Mesenchymal stem cell (in vitro differentiated cells and primary cell): ENCODE results near the gene RBM19.

ENCODE experiments used
- DNase-seq: peaks from one replicate; pipeline ENCODE4 v3.0.0-alpha.2; 2013
- H2AFZ ChIP-seq: one replicate; pipeline ENCODE4 v1.6.1; 2013; ENCODE audit warnings: low read depth, mild to moderate bottlenecking, control low read depth, inconsistent platforms, low read length, moderate library complexity
- H2AK5ac ChIP-seq: 2 replicates; pipeline ENCODE4 v1.6.1; 2013; ENCODE audit warnings: low read length, moderate library complexity, mild to moderate bottlenecking, inconsistent platforms; ENCODE audit not compliant: severe bottlenecking
- H2BK120ac ChIP-seq: one replicate; pipeline ENCODE4 v1.6.1; 2013; ENCODE audit warnings: low read depth, mild to moderate bottlenecking, inconsistent platforms, low read length, moderate library complexity
- H2BK12ac ChIP-seq, 2 experiments: one replicate each; pipeline ENCODE4 v1.6.1; 2013; ENCODE audit warnings: inconsistent platforms in 2 of 2, low read length in 2 of 2, mild to moderate bottlenecking in 2 of 2, moderate library complexity in 2 of 2, control low read depth in 1 of 2
- H2BK15ac ChIP-seq: one replicate; pipeline ENCODE4 v1.6.1; 2013; ENCODE audit warnings: mild to moderate bottlenecking, low read depth, inconsistent platforms; ENCODE audit not compliant: poor library complexity, severe bottlenecking
- H2BK5ac ChIP-seq: 2 replicates; pipeline ENCODE4 v1.6.1; 2013; ENCODE audit warnings: low read depth, mild to moderate bottlenecking, low read length, control low read depth, inconsistent platforms; ENCODE audit not compliant: poor library complexity, severe bottlenecking
- H3K14ac ChIP-seq, 2 experiments: one replicate each; pipeline ENCODE4 v1.6.1; 2013; ENCODE audit warnings: inconsistent platforms in 2 of 2, low read length in 2 of 2, control low read depth in 1 of 2, mild to moderate bottlenecking in 1 of 2, moderate library complexity in 1 of 2
- H3K18ac ChIP-seq, 2 experiments: one replicate each; pipeline ENCODE4 v1.6.1; 2013; ENCODE audit warnings: inconsistent platforms in 2 of 2, low read length in 2 of 2, control low read depth in 1 of 2, low read depth in 1 of 2, mild to moderate bottlenecking in 1 of 2
- H3K23ac ChIP-seq, 2 experiments: one replicate each; pipeline ENCODE4 v1.6.1; 2013; ENCODE audit warnings: inconsistent platforms in 2 of 2, low read length in 2 of 2, mild to moderate bottlenecking in 2 of 2, moderate library complexity in 2 of 2, control low read depth in 1 of 2
- H3K27ac ChIP-seq: 2 replicates; pipeline ENCODE4 v1.5.1; 2013; ENCODE audit warnings: mild to moderate bottlenecking, moderate library complexity, low read length, control low read depth, inconsistent platforms; ENCODE audit not compliant: poor library complexity, severe bottlenecking
- H3K27me3 ChIP-seq, 2 experiments: 2 replicates each; pipeline versions ENCODE4 v1.6.1 to v1.7.0; 2013; ENCODE audit warnings: low read length in 2 of 2, mild to moderate bottlenecking in 2 of 2, moderate library complexity in 2 of 2, control low read depth in 1 of 2, inconsistent platforms in 1 of 2; ENCODE audit not compliant: control insufficient read depth in 1 of 2, insufficient read depth in 1 of 2
- H3K36me3 ChIP-seq, 2 experiments: 2 replicates each; pipeline versions ENCODE4 v1.6.1 to v1.7.0; 2013; ENCODE audit warnings: low read length in 2 of 2, control low read depth in 1 of 2, inconsistent platforms in 1 of 2, low read depth in 1 of 2, mild to moderate bottlenecking in 1 of 2; ENCODE audit not compliant: insufficient read depth in 2 of 2, control insufficient read depth in 1 of 2
- H3K4ac ChIP-seq, 2 experiments: one replicate each; pipeline ENCODE4 v1.6.1; 2013; ENCODE audit warnings: inconsistent platforms in 2 of 2, low read length in 2 of 2, mild to moderate bottlenecking in 2 of 2, moderate library complexity in 2 of 2, control low read depth in 1 of 2, low read depth in 1 of 2
- H3K4me1 ChIP-seq: 2 replicates; pipeline ENCODE4 v1.6.1; 2013; ENCODE audit warnings: low read depth, low read length, control low read depth; ENCODE audit not compliant: control insufficient read depth, insufficient read depth
- H3K4me2 ChIP-seq: 2 replicates; pipeline ENCODE4 v1.6.1; 2013; ENCODE audit warnings: low read length, mild to moderate bottlenecking, inconsistent platforms; ENCODE audit not compliant: poor library complexity, severe bottlenecking
- H3K4me3 ChIP-seq, 2 experiments: 2 replicates each; pipeline versions ENCODE4 v1.5.1 to v1.7.0; 2013; ENCODE audit warnings: low read length in 2 of 2, mild to moderate bottlenecking in 2 of 2, control low read depth in 1 of 2, low read depth in 1 of 2; ENCODE audit not compliant: insufficient read depth in 1 of 2
- H3K79me1 ChIP-seq: replicated peaks from 2 replicates; pipeline ENCODE4 v1.6.1; 2013; ENCODE audit warnings: mild to moderate bottlenecking, control low read depth, low read length, inconsistent platforms; ENCODE audit not compliant: poor library complexity, severe bottlenecking
- H3K9ac ChIP-seq: 2 replicates; pipeline ENCODE4 v1.7.0; 2013; ENCODE audit warnings: mild to moderate bottlenecking, low read length, moderate library complexity
- H3K9me3 ChIP-seq: 2 replicates; pipeline ENCODE4 v1.7.0; 2013; ENCODE audit warnings: mild to moderate bottlenecking, low read length; ENCODE audit not compliant: control insufficient read depth
- H4K8ac ChIP-seq: one replicate; pipeline ENCODE4 v1.6.1; 2013; ENCODE audit warnings: inconsistent platforms, mild to moderate bottlenecking, low read length, moderate library complexity
- H4K91ac ChIP-seq: one replicate; pipeline ENCODE4 v1.6.1; 2013; ENCODE audit warnings: mild to moderate bottlenecking, low read length, inconsistent platforms
- WGBS: methylation state at CpG from one replicate; pipeline ENCODE4 v1.1.7; 2013; ENCODE audit warnings: mixed read lengths; 5-methylcytosine and 5-hydroxymethylcytosine counted together

Gene RBM19

DNA sequence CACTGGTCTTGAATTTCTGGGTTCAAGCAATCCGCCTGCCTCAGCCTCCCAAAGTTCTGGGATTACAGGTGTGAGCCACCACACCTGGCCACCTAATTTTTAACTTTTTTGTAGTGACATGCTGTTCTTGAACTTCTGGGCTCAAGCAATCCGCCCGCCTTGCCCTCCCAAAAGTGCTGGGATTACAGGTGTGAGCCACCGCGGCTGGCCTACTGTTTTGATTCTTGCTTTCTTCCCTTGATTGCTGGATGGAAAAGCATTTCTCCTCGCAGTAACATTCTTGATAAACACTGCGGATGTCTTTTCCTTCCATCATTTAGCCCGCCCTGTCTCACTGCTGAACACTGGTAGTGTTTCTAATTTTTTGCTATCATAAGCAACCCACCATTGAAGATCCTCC, 72.9 kb downstream of the RBM19 start:
- Histone ChIP-seq H3K14ac (no peak overlapping the region), H3K4ac (no peak overlapping the region), H3K18ac (no peak overlapping the region), H4K8ac (no peak overlapping the region), H3K36me3 (peaks cover 9 to 17% of the 10 kb centered on the region in 2 experiments), H3K79me1 (peaks cover 3% of the 10 kb centered on the region), H2BK15ac (no peak overlapping the region), H3K27ac (no peak overlapping the region), H2AFZ (no peak overlapping the region), H3K23ac (no peak overlapping the region), H3K9me3 (no peaks in the 10 kb centered on the region), H2AK5ac (no peak overlapping the region), H3K4me3 (no peak overlapping the region), H2BK5ac (no peak overlapping the region), H2BK12ac (no peak overlapping the region), H3K4me1 (peaks cover 9% of the 10 kb centered on the region), H3K27me3 (no peaks in the 10 kb centered on the region), H3K9ac (no peak overlapping the region), H4K91ac (no peak overlapping the region), H2BK120ac (no peak overlapping the region), H3K4me2 (no peak overlapping the region)
- 96% methylated on average over 8 of the region's 8 CpGs for WGBS
- no peak for DNase-seq

DNA sequence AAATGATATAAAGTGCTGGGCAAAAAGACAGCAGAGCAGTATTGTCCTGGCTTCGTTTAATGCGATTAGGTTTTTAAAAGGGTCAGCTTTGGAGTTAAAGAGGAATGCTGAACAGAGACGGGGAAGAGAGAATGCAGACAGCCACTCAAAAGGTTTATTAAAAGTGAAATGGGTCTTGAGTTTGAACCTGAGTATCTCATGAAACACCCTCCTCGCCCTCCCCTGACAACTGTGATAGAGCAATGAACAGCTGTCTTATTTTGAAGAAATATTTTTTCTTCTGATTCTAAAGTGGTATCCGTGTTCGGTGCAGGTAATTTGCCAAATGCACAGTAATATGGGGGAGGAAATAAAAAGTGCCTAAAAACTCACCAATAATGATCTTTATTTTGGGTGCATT, 73.6 kb downstream of the RBM19 start:
- no peak overlapping the region for H3K18ac ChIP-seq
- no peak for DNase-seq
- no peak overlapping the region for H3K23ac ChIP-seq
- H3K27me3 ChIP-seq = no peaks in the 10 kb centered on the region
- peaks cover 9% of the 10 kb centered on the region for H3K4me1 ChIP-seq
- no peak overlapping the region for H3K4me3 ChIP-seq
- no peak overlapping the region for H2BK15ac ChIP-seq
- no peak overlapping the region for H3K4me2 ChIP-seq
- H2AK5ac ChIP-seq = no peak overlapping the region
- H2AFZ ChIP-seq = no peak overlapping the region
- H3K79me1 ChIP-seq = peaks cover 1% of the 10 kb centered on the region
- peaks cover 9 to 17% of the 10 kb centered on the region in 2 experiments for H3K36me3 ChIP-seq
- no peak overlapping the region for H4K91ac ChIP-seq
- H3K4ac ChIP-seq = no peak overlapping the region
- no peak overlapping the region for H2BK12ac ChIP-seq
- no peak overlapping the region for H4K8ac ChIP-seq
- H2BK5ac ChIP-seq = no peak overlapping the region
- H3K9me3 ChIP-seq = no peaks in the 10 kb centered on the region
- H3K14ac ChIP-seq = no peak overlapping the region
- H3K9ac ChIP-seq = no peak overlapping the region
- WGBS = 96% methylated on average over 5 of the region's 6 CpGs
- H2BK120ac ChIP-seq = no peak overlapping the region
- no peak overlapping the region for H3K27ac ChIP-seq

- Histone ChIP-seq H4K91ac (no peak overlapping the region), H3K79me1 (peaks cover 1% of the 10 kb centered on the region), H3K9me3 (no peaks in the 10 kb centered on the region), H2BK120ac (no peak overlapping the region), H3K4me2 (no peak overlapping the region), H3K23ac (no peak overlapping the region), H3K14ac (no peak overlapping the region), H2BK5ac (no peak overlapping the region), H2AFZ (no peak overlapping the region), H3K36me3 (peaks cover 9 to 17% of the 10 kb centered on the region in 2 experiments), H3K27ac (no peak overlapping the region), H4K8ac (no peak overlapping the region), H2AK5ac (no peak overlapping the region), H2BK12ac (no peak overlapping the region), H3K4me1 (peaks cover 9% of the 10 kb centered on the region), H3K18ac (no peak overlapping the region), H3K9ac (no peak overlapping the region), H2BK15ac (no peak overlapping the region), H3K4ac (no peak overlapping the region), H3K4me3 (no peak overlapping the region), H3K27me3 (no peaks in the 10 kb centered on the region)
- WGBS = 91% methylated on average over 15 of the region's 15 CpGs
- no peak for DNase-seq
Observed at GRCh38 chr12:113891739-113892520, 74.2 kb downstream of the RBM19 start.

GRCh38 chr12:113891167-113891692, 74.9 kb downstream of the RBM19 start:
- Histone ChIP-seq H3K14ac (no peak overlapping the region), H4K8ac (no peak overlapping the region), H3K4me2 (no peak overlapping the region), H3K79me1 (peaks cover 1% of the 10 kb centered on the region), H4K91ac (no peak overlapping the region), H2BK12ac (no peak overlapping the region), H2BK5ac (no peak overlapping the region), H3K27me3 (no peaks in the 10 kb centered on the region), H3K9ac (no peak overlapping the region), H3K9me3 (no peaks in the 10 kb centered on the region), H3K4me1 (peaks cover 9% of the 10 kb centered on the region), H2BK15ac (no peak overlapping the region), H3K4ac (no peak overlapping the region), H2BK120ac (no peak overlapping the region), H3K18ac (no peak overlapping the region), H3K23ac (no peak overlapping the region), H3K4me3 (no peak overlapping the region), H3K36me3 (peaks cover 9 to 15% of the 10 kb centered on the region in 2 experiments), H2AK5ac (no peak overlapping the region), H2AFZ (no peak overlapping the region), H3K27ac (no peak overlapping the region)
- no peak for DNase-seq
- WGBS = 93% methylated on average over 3 of the region's 4 CpGs
